GM23338 (cell line): ENCODE results near the gene SUB1. TPM values are rescaled to one million over a fixed set of nuclear protein-coding genes. Genes with fewer than 3 reads are reported as not detected.

Experiments
- ATAC-seq: fragments of 200-7000 bp; cut with Tn5 transposase; 3 replicates; pipeline ENCODE4 v1.9.1; 2020
- DNase-seq: peaks from one replicate; pipeline ENCODE4 v3.0.0-alpha.2; 2015; ENCODE audit warnings: low spot score
- H2AFZ ChIP-seq: fragments of 200-600 bp; sonication (generic); 2 replicates; pipeline ENCODE4 v1.8.0; 2016; ENCODE audit warnings: antibody characterized with exemption, mild to moderate bottlenecking, moderate library complexity
- H3F3A ChIP-seq: fragments of 200-600 bp; sonication (generic); replicated peaks from 2 replicates; pipeline ENCODE4 v1.8.0; 2017; ENCODE audit warnings: antibody characterized with exemption, mixed run types, low read depth
- H3K27ac ChIP-seq: fragments of 200-600 bp; sonication (generic); 2 replicates; pipeline ENCODE4 v1.6.1; 2016; ENCODE audit warnings: low read depth
- H3K27me3 ChIP-seq: fragments of 200-600 bp; sonication (generic); 2 replicates; pipeline ENCODE4 v1.8.0; 2016; ENCODE audit warnings: mild to moderate bottlenecking, mixed run types, moderate library complexity; ENCODE audit not compliant: insufficient read depth
- H3K36me3 ChIP-seq: fragments of 200-600 bp; sonication (generic); 2 replicates; pipeline ENCODE4 v1.8.0; 2016; ENCODE audit warnings: mild to moderate bottlenecking; ENCODE audit not compliant: insufficient read depth
- H3K4me1 ChIP-seq: fragments of 200-600 bp; sonication (generic); 2 replicates; pipeline ENCODE4 v1.8.0; 2016; ENCODE audit warnings: mild to moderate bottlenecking, moderate library complexity; ENCODE audit not compliant: insufficient read depth
- H3K4me2 ChIP-seq: fragments of 200-600 bp; sonication (generic); 2 replicates; pipeline ENCODE4 v1.7.1; 2017; ENCODE audit warnings: mixed run types
- H3K4me3 ChIP-seq: fragments of 200-600 bp; sonication (generic); 2 replicates; pipeline ENCODE4 v1.6.1; 2016; ENCODE audit warnings: mixed run types
- H3K79me2 ChIP-seq: fragments of 200-600 bp; sonication (generic); replicated peaks from 2 replicates; pipeline ENCODE4 v1.8.0; 2017; ENCODE audit warnings: mild to moderate bottlenecking; ENCODE audit not compliant: insufficient read depth
- H3K9me2 ChIP-seq: fragments of 200-600 bp; sonication (generic); 2 replicates; pipeline ENCODE4 v1.8.0; 2017; ENCODE audit not compliant: insufficient read depth
- H4K20me1 ChIP-seq: fragments of 200-600 bp; sonication (generic); replicated peaks from 2 replicates; pipeline ENCODE4 v1.8.0; 2017; ENCODE audit warnings: mild to moderate bottlenecking; ENCODE audit not compliant: insufficient read depth
- H3K27ac Mint-ChIP-seq: 2 replicates; pipeline ENCODE4 v1.8.0; 2020; ENCODE audit warnings: inconsistent platforms, mild to moderate bottlenecking, moderate library complexity, mixed read lengths
- H3K27me3 Mint-ChIP-seq: 3 replicates; pipeline ENCODE4 v1.8.0; 2022; ENCODE audit warnings: low read depth, mild to moderate bottlenecking, moderate library complexity, mixed read lengths, inconsistent platforms; ENCODE audit not compliant: insufficient read depth, poor library complexity
- H3K36me3 Mint-ChIP-seq: 3 replicates; pipeline ENCODE4 v1.8.0; 2021; ENCODE audit warnings: low read depth, mild to moderate bottlenecking, inconsistent platforms, moderate library complexity, mixed read lengths
- H3K4me1 Mint-ChIP-seq: 3 replicates; pipeline ENCODE4 v1.8.0; 2020; ENCODE audit warnings: mild to moderate bottlenecking, inconsistent platforms, mixed read lengths
- H3K4me3 Mint-ChIP-seq: 3 replicates; pipeline ENCODE4 v1.8.0; 2021; ENCODE audit warnings: moderate library complexity, mild to moderate bottlenecking, inconsistent platforms, mixed read lengths
- H3K9me3 Mint-ChIP-seq: 3 replicates; pipeline ENCODE4 v1.8.0; 2020; ENCODE audit warnings: moderate library complexity, mild to moderate bottlenecking, inconsistent platforms, mixed read lengths
- CREB1 ChIP-seq: fragments of 250-450 bp; sonication (Bioruptor Pico); IDR thresholded peaks from 2 replicates; pipeline ENCODE4 v1.5.0; 2020; ENCODE audit warnings: low read depth, mild to moderate bottlenecking, moderate library complexity
- CTCF ChIP-seq, 2 experiments: fragments of 200-600 bp in 1 of 2; sonication (generic) in 1 of 2; conservative IDR thresholded peaks; 2 replicates each; pipeline versions ENCODE4 v1.5.1 to v1.6.1; 2016 to 2017; ENCODE audit warnings: antibody characterized with exemption in 2 of 2, low read depth in 2 of 2, mild to moderate bottlenecking in 2 of 2, moderate library complexity in 1 of 2
- ETS1 ChIP-seq: IDR thresholded peaks from 2 replicates; pipeline ENCODE4 v1.6.1; 2016; ENCODE audit warnings: antibody characterized with exemption
- EZH2 ChIP-seq: fragments of 200-600 bp; sonication (generic); IDR thresholded peaks from one replicate; pipeline ENCODE4 v1.8.0; 2017; ENCODE audit warnings: antibody characterized with exemption, mild to moderate bottlenecking, low read depth; ENCODE audit not compliant: unreplicated experiment
- EZH2phosphoT487 ChIP-seq: fragments of 200-600 bp; sonication (generic); IDR thresholded peaks from one replicate; pipeline ENCODE4 v1.8.1; 2018; ENCODE audit warnings: antibody characterized with exemption; ENCODE audit not compliant: unreplicated experiment
- JUNB ChIP-seq: IDR thresholded peaks from one replicate; pipeline ENCODE4 v1.6.1; 2016; ENCODE audit warnings: antibody characterized with exemption; ENCODE audit not compliant: unreplicated experiment
- NANOG ChIP-seq: IDR thresholded peaks from 2 replicates; pipeline ENCODE4 v1.6.1; 2016; ENCODE audit warnings: antibody characterized with exemption, borderline replicate concordance
- POLR2AphosphoS5 ChIP-seq: IDR thresholded peaks from 2 replicates; pipeline ENCODE4 v1.6.1; 2016; ENCODE audit warnings: antibody characterized with exemption, low read depth
- REST ChIP-seq: IDR thresholded peaks from one replicate; pipeline ENCODE4 v1.6.1; 2018; ENCODE audit warnings: antibody characterized with exemption; ENCODE audit not compliant: unreplicated experiment
- STAT1 ChIP-seq: IDR thresholded peaks from one replicate; pipeline ENCODE4 v1.6.1; 2016; ENCODE audit warnings: antibody characterized with exemption; ENCODE audit not compliant: unreplicated experiment
- ZNF114 ChIP-seq: fragments of 250-450 bp; sonication (Bioruptor Pico); IDR thresholded peaks from 2 replicates; pipeline ENCODE4 v1.5.0; 2020; ENCODE audit warnings: mild to moderate bottlenecking, moderate library complexity
- ZNF331 ChIP-seq: fragments of 250-450 bp; sonication (Bioruptor Pico); IDR thresholded peaks from 2 replicates; pipeline ENCODE4 v1.5.0; 2020; ENCODE audit warnings: low read depth, mild to moderate bottlenecking, moderate library complexity
- ZNF462 ChIP-seq: fragments of 250-450 bp; sonication (Bioruptor Pico); IDR thresholded peaks from 2 replicates; pipeline ENCODE4 v1.5.0; 2020; ENCODE audit warnings: mild to moderate bottlenecking, moderate library complexity
- polyA plus RNA-seq: library from polyadenylated mRNA; unstranded; fragments of >200 nt; fragmentation: Nextera tagmentation; extraction: Ambion mirVana; gene quantifications from 2 replicates; pipeline ENCODE4 v1.2.1, GENCODE V29; 2016
- total RNA-seq: library from RNA; depleted of rRNA; stranded (reverse); fragments of >200 nt; shearing (Covaris generic); gene quantifications from 2 replicates; pipeline ENCODE4 v1.2.3, GENCODE V29; 2014

SUB1 gene
- total and polyA plus RNA-seq, 2 experiments from 2014 or later: 365 to 1,041 TPM

GRCh38 chr5:32598997-32599549, 13.7 kb downstream of the SUB1 start:
- Mint-ChIP-seq H3K4me3 (no peak overlapping the region), H3K27ac (no peak overlapping the region), H3K27me3 (no peaks in the 10 kb centered on the region), H3K36me3 (peaks cover 78% of the 10 kb centered on the region), H3K9me3 (no peaks in the 10 kb centered on the region), H3K4me1 (no peaks in the 10 kb centered on the region)
- Histone ChIP-seq H3K9me2 (no peaks in the 10 kb centered on the region), H3K4me2 (no peak overlapping the region), H3F3A (no peaks in the 10 kb centered on the region), H3K79me2 (peaks cover 57% of the 10 kb centered on the region), H2AFZ (no peak overlapping the region), H4K20me1 (peaks cover 37% of the 10 kb centered on the region), H3K36me3 (peaks cover 47% of the 10 kb centered on the region), H3K27ac (no peak overlapping the region), H3K27me3 (no peaks in the 10 kb centered on the region), H3K4me3 (no peak overlapping the region), H3K4me1 (no peaks in the 10 kb centered on the region)
- TF ChIP-seq STAT1: no peak
- TF ChIP-seq EZH2: no peak
- TF ChIP-seq ZNF331 (CRISPR knock-in tag): no peak
- TF ChIP-seq POLR2AphosphoS5: no peak
- TF ChIP-seq CTCF (conservative IDR thresholded peaks at IDR 0.05; ENCODE audit: low read depth in 2 of 2): no peak
- TF ChIP-seq ETS1: no peak
- no peak for TF ChIP-seq REST
- TF ChIP-seq NANOG: no peak
- no peak for TF ChIP-seq JUNB
- no peak for TF ChIP-seq EZH2phosphoT487
- TF ChIP-seq ZNF114 (CRISPR knock-in tag): no peak
- no peak for TF ChIP-seq ZNF462 (CRISPR knock-in tag)
- no peak for TF ChIP-seq CREB1 (CRISPR knock-in tag)
- DNase-seq (no peak), ATAC-seq (no peak)
